ENCODE measurements around the gene HTR3D.
"Not testable (repeated sequence)": the region's sequence is repeated elsewhere in the genome, so short reads cannot be mapped to it uniquely, and the experiment has no call there.

Gene HTR3D

GRCh38 chr3:184016169-184016570, 15.4 kb upstream of the HTR3D start:
- DNase-seq (ENCODE audit: low spot score) = no peak

GRCh38 chr3:184016811-184017671, 14.5 kb upstream of the HTR3D start:
- DNase-seq (ENCODE audit: low spot score) = peak; percentile 90

GRCh38 chr3:184017672-184018423, 13.7 kb upstream of the HTR3D start, which contains the start of gene ABCC5:
TSS of gene ABCC5 (minus strand) at chr3:184017884. CDS start at chr3:184014392, 3,492 bp downstream.
- peak; percentile 97 for DNase-seq (ENCODE audit: low spot score)

GRCh38 chr3:184018424-184018973, 13.0 kb upstream of the HTR3D start:
- no peak for DNase-seq (ENCODE audit: low spot score)

- no peak for DNase-seq (ENCODE audit: low spot score)
These were observed 9.2 kb upstream of the HTR3D start for GRCh38 chr3:184022323-184022722.

GRCh38 chr3:184025256-184025655, 6.3 kb upstream of the HTR3D start:
- not testable (repeated sequence) for DNase-seq (ENCODE audit: low spot score)

GRCh38 chr3:184028275-184028890, 3.2 kb upstream of the HTR3D start:
- DNase-seq (ENCODE audit: low spot score) = not testable (repeated sequence)

- DNase-seq (ENCODE audit: low spot score) = no peak
These were observed 2.1 kb upstream of the HTR3D start for GRCh38 chr3:184029443-184029842.

- DNase-seq (ENCODE audit: low spot score) = no peak
These were observed 1.0 kb upstream of the HTR3D start for GRCh38 chr3:184030536-184030935.

- DNase-seq (ENCODE audit: low spot score) = no peak
These were observed 6.3 kb downstream of the HTR3D start for GRCh38 chr3:184037816-184038215.

GRCh38 chr3:184038307-184038706, 6.8 kb downstream of the HTR3D start:
- not testable (repeated sequence) for DNase-seq (ENCODE audit: low spot score)

- no peak for DNase-seq (ENCODE audit: low spot score)
These were observed 7.9 kb downstream of the HTR3D start for GRCh38 chr3:184039414-184039813.

GRCh38 chr3:184040010-184040409, 8.5 kb downstream of the HTR3D start:
- peak; percentile 49 for DNase-seq (ENCODE audit: low spot score)

- DNase-seq (ENCODE audit: low spot score) = no peak
These were observed 11.1 kb downstream of the HTR3D start for GRCh38 chr3:184042617-184043016.

GRCh38 chr3:184045995-184046394, 14.5 kb downstream of the HTR3D start:
- DNase-seq (ENCODE audit: low spot score) = no peak

GRCh38 chr3:184050217-184050847, 18.8 kb downstream of the HTR3D start:
- no peak for DNase-seq (ENCODE audit: low spot score)

GRCh38 chr3:184052767-184053166, 21.2 kb downstream of the HTR3D start, which contains the start of gene HTR3C:
TSS of gene HTR3C (plus strand) at chr3:184053047. CDS start at chr3:184053081, 34 bp downstream.
- no peak for DNase-seq (ENCODE audit: low spot score)

GRCh38 chr3:184058029-184058428, 26.5 kb downstream of the HTR3D start:
- DNase-seq (ENCODE audit: low spot score) = no peak

- no peak for DNase-seq (ENCODE audit: low spot score)
These were observed 27.9 kb downstream of the HTR3D start for GRCh38 chr3:184059424-184059823.

GRCh38 chr3:184062637-184063036, 31.1 kb downstream of the HTR3D start:
- no peak for DNase-seq (ENCODE audit: low spot score)

GRCh38 chr3:184066211-184066610, 34.7 kb downstream of the HTR3D start:
- DNase-seq (ENCODE audit: low spot score) = no peak
